HG03460 (cell line): ENCODE measurements around the gene ITGA3.

Experiments
- ATAC-seq: cut with Tn5 transposase; IDR thresholded peaks from one replicate; pipeline ENCODE4 v1.9.1; 2021; ENCODE audit not compliant: unreplicated experiment

Gene ITGA3

DNA sequence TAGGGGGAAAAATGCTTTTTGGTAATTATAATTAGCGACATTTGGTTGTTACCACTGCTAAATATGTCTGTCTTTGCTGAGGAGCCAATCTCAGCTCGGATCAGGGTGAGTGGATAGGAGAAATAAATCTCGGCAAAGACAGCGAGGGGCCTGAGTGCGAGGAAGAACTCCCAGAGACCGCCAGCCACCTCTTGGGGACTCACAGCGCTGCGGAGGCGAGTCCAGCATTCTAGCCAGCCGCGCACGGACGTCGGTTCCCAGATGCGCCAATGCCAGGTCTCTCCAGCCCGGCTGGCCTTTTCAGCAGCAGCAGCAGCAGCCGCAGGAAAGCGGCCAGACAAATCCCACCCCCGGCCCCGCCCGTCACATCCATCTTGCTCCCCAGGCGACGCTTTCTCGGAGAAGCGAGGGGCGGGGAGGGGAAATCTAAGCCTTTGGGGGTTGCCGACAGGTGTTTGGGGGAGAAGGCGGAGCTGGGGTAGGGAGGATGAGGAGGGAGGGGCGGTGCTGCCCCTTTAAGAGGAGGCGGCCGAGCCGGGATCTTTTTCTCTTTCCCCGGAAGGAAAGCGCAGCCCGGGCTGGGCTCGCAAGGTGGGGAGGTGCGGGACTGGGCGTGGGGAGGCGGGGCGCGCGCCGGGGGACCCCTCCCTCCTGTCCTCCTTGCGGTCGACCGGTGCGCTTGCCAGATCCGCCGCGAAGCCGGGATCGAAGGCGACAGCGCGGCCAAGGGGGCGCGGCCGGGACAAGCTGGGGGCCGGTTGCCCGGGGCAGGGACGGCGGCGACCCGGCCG lies at the start of gene ITGA3:
ITGA3 (plus strand) TSS at position 685 of the 791 bp plus-strand sequence. CDS start 330 bp downstream, outside the sequence.
- ATAC-seq, result peak; percentile 44

DNA sequence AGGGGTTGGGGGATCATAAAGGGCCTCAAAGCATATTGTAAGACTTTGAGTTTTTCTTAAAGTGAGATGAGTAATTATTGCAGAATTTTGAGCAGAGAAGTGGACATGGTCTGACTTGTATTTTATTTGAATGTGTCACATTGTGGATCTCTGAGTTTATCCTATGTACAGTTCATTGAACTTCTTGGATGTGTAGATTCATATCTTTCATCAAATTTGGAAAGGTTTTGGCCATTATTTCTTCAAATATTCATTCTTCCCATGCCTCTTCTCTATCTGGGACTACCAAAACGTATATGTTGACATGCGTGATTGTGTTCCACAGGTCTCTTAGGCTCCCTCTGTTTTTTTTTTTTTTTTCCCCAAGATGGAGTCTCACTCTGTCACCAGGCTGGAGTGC lies 46.6 kb upstream of the ITGA3 start:
- ATAC-seq, result no peak

DNA sequence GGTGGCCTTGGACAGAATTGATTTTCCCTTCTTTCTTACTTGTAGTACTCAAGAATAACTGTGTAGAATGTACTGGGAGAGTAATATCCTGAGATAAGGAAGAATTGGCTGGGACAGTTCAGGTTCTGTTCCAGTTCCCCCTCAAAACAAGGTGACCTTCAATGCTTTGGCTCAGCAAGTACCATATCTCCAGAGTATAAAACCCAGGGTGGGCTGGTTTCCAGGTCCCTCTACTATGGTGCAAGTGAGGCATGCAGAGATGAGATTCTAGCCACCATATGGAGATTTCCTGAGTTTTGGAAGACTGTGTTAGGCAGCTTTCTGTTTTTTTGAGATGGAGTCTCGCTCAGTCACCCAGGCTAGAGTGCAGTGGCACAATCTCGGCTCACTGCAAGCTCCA lies 42.8 kb upstream of the ITGA3 start:
- no peak for ATAC-seq

DNA sequence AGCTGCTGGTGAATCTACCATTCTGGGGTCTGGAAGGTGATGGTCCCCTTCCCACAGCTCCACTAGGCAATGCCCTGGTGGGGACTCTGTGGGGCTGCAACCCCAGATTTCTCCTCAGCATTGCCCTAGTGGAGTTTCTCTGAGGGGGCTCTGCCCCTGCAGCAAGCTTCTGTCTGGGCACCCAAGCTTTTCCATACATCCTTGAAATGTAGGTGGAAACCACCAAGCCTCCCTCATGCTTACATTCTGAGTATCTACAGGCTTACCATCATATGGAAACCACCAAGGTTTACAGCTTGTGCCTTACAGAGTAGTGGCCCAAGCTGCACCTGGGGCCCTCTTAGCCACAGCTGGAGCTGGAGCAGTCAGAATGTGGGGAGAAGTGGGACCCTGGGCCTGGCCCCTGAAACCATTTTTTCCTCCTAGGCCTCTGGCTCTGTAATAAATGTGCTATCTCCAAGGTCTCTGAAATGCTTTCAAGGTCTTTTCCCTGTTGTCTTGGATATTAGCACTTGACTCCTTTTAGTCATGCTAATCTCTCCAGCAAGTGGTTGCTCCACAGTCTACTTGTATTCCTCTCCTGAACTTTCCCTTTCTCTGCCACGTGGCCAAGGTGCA lies 41.3 kb upstream of the ITGA3 start:
- ATAC-seq, result no peak

DNA sequence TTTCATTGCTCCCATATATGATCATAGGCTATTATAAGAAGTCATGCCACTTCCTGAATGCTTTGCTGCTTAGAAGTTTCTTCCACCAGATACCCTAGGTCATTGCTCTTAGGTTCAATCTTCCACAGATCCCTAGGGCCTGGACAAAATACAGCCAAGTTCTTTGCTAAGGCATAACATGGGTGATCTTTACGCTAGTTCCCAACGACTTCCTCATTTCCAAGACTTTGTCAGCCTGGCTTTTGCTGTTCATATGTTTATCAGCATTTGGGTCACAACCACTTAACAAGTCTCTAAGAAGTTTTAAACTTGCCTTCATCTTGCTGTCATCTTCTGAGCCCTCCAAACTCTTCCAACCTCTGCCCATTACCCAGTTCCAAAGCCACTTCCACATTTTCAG lies 40.8 kb upstream of the ITGA3 start:
- no peak for ATAC-seq

DNA sequence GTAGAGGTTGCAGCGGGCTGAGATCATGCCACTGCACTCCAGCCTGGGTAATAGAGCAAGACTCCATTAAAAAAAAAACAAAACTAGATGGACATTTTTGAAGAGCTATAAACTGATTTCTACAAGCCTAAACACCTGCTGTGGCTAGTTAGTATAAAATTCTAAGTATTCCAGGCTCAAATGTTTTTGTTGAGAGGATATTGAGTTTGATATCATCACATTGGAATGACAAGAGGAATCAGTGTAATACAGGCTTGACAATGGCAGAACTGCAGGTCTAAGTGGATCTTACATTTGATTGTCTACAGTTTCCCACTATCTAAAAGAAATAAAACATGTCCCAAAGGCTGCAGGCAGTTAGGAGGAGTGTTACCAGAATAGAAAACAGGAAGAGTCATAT lies 37.0 kb upstream of the ITGA3 start:
- no peak for ATAC-seq

DNA sequence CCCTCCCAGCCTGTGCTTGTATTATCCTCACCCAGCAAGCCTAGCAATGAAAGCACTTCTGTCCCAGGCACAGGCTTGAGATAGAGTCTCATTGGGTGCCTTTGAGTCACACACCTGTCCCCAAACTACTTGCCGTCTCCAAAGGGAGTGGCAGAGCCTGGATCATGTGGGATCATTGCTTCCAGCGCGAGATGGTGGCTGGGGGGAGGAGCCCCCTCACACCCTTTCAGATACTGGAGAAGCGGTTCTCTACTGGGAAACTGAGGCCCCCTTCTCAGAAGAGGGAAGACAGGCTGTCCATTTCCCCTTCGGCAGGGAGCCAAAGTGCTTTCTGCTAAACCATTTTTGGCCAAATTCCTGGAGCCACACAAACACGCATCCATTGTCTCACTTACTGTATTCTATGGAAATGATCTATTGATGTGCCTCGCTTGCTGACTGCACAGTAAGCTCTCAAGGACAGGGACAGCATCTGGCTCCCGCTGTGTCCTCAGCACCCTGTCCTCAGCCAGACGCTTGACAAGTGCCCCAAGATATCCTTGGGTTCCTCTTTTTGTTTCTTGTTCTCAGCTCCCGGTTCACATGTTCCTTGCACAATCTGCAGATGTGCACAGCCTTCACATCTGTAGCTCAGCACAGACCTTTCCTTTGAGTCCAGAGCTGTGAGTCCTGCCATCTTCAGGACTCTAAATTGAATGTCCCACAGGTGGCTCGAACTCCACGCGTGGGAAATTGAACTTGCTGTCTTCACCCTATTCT lies 34.9 kb upstream of the ITGA3 start:
- ATAC-seq, result no peak

DNA sequence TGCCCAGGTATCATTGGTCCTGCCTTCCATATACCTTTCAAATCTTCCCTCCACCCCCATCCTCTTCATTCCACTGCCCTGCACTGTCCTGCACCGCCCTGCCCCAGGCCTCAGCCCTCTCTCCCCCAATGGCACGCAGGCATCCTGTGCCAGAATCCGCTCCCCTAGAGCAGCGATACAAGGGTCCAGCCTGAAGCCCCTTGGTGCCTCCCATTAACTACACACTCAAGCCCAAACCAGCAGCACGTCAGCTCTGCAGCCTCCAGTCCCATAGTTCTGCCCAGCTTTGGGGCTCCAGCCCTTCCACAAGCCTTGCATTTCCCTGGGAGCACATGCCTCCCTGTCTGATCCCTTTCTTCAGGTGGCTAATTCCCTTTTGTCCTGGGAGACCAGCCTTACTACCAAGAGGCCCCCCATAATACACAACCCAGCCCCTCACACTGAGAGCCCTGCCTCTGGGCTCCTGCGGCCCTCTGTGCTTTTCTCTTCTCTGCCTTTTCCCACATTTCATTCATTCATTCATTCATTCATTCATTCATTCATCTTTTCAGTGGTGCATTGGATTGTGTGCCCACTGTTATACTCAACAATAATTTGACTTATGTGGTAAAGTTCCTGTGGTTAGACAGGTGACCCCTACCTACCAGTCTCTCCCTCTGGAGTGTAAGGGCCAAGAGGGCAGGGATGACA lies 34.1 kb upstream of the ITGA3 start:
- no peak for ATAC-seq

DNA sequence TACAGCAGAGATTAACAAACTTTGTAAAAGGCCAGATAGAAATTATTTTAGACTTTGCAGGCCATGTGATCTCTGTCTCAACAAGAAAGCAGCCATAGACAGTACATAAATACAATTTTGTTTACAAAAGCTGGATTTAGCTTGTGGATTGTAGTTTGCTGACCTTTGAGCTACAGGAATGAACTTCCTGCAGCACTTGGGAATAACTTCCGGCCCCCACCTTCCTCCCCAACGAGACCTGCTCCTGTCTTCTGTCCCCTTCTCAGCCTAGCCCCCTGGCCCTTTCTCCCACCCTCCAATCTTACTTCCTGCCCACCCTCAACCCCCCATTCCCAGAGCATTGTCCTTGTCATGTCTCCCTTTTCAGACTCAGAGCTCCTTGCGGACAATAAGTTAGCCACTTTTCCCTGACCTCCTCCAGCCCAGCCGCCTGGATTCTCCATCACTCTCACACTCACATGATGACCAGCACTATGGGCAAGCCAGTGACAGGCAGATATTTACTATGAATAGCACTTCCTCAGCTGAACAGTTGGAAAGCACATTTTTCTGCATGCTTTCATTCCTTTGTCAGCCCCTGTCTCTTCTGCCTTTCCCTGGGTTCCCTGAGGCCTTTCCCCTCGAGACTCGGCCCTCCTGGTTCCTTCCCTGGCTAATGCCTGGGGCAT lies 33.3 kb upstream of the ITGA3 start:
- ATAC-seq, result no peak

DNA sequence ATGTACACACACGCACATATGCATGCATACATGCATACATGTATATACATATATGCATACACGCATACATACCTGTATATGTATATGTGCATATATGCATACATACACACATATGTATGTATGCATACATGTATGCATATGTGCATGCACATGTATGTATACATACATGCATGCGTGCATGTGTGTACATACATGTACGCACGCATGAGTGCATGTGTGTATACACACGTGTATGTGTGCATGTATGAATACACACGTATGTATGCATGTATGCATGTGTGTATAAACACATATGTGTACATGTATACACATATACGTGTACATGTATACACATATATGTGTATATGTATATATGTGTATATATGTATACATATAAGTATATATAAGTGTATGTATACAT lies 32.4 kb upstream of the ITGA3 start:
- no peak for ATAC-seq

DNA sequence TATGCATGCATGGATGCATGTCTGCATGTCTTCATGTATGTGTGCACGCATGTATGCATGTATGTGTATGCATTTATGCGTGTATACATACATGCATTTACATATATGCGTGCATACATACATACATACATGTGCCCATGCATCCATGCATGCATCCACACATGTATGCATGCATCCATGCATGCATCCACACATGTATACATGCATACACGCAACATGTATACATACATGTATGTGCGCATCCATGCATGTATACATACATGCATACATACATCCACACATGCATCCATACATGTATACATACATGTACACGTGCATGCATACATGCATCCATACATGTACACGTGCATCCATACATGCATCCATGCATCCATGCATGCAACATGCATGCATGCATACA lies 31.1 kb upstream of the ITGA3 start:
- no peak for ATAC-seq

DNA sequence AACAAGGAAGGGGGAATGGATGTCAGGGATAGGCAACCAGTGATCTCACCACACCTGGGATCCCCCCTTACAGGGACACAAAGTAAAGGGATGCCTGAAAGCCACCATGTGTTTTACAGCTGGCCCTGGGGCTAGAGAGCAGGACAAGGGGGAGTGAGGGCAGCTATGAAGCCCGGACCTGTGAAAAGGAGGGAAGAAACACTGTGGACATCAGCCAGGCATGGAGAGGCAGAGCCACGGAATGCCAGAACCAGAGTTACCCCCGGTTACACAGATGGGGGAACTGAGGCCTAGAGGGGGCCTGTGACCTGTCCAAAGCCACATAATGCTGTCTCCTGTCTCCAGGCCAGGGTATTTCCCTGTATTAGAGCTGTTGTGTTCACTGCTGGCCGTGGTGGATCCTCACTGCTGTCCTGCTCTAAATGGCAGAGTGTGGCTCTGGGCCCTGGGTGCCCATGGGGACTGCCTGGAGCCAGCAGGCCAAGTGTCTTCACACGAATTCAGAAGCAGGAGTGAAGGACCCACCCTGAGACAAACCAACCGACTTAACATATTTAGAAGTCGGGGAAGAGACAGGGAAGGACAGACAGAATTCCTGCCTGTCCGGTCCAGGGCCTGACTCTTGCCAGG lies 29.7 kb upstream of the ITGA3 start:
- ATAC-seq, result no peak

DNA sequence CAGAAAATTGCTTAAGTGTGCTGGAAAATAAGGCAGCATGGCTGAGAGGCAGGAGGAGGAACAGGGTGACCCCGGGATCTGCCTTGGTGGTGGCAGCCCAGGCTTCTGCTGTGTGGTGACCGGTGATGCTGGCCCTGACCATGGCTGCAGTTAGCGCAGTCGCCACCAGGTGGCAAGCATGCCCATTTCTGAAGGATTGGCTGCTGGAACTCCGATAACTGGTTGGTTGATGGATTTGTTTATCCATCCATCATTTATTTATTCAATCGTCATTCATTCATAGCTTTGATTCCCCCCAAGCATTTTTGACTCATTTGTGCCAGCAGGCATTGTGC lies 29.1 kb upstream of the ITGA3 start:
- no peak for ATAC-seq

DNA sequence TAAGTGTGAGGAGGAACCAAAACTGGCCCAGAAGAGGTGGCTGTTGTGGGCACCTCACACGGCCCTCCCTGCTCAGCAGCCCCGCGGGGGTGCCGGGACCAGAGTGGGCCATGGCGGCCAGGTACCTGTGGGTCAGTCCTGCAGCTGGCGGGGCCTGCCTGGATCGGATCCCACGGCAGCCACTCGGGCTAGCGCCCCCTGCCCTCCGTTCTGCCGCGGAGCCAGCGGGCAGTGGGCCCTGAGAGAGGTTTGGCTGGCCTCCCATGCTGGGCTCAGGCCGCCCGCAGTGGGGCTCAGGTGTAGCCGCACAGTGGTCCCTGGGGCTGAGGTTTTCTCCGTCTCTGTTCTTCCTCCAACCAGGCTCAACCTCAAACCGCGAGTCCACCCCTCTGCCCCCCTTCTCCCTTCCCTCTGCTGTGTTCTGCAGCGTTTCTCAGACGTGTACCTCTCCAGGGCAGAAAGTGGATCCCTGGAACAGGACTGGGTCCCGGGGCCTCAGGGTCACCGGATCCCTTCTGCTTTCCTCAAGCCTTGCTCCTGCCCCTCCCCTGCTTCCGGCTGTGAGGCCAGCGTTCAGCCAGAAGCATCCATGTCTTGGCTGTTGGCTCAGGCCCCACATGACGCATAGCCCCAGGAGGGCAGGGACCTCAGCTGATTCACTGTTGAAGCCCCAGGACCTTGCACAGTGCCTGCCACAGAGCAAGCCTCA lies 28.6 kb upstream of the ITGA3 start:
- no peak for ATAC-seq

DNA sequence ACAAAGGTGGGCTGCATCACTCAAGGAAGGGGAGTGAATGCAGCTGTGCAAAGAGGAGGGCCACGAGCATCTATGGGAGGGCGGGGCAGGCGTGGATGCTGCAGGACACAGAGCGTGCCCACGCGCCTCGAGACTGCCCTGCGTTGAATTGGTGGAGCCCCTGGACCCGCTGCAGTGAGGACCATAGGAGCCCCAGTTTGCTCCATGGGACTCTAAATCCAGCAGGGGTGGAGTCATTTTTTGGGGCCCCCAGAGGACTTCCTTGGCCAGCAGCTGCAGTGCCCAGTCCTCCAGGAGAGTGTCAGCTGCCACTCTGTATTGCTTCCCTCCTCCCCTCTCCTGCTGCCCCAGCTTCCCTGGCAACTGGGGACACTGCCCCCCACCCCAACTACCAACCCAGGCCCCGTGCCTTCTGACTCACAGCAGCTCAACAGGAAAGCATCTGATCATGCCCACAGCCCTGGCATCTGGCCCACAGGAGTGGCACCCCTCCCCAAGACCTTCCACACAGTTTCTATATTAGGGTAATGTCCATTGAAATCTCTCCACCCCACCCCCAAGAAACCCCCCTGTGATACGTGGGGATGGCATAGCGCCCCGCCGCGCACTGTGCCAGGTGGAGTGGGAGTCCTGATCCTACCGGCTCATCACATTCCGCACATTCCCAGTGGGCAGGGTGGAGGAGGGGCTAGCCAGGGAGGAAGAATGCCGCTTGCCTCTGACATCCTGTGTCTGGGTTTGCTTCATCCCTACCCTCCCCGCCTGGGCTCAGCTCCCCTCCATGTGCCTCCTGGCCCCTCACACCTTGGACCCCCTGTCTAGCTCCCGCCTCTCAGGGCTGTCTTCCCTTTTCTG lies 27.8 kb upstream of the ITGA3 start:
- no peak for ATAC-seq

DNA sequence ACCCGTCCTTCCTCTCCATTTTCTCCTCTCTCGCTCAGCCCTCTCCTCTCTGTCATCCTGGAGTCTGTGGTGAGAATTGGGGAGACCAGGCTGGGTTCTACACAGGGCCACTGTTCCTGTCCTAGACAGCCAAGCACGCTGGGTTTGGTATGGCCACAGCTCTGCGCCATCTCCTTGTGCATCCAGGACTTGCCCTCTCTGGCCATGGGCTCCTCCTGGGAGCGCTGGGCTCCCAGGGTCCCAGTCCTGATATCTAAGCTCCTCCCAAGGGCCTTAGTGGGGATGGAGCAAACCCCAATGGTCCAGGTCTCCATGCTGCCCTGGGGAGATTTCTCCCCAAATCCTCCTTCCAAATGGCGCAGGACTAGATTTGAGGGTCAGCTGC lies 27.2 kb upstream of the ITGA3 start:
- no peak for ATAC-seq

DNA sequence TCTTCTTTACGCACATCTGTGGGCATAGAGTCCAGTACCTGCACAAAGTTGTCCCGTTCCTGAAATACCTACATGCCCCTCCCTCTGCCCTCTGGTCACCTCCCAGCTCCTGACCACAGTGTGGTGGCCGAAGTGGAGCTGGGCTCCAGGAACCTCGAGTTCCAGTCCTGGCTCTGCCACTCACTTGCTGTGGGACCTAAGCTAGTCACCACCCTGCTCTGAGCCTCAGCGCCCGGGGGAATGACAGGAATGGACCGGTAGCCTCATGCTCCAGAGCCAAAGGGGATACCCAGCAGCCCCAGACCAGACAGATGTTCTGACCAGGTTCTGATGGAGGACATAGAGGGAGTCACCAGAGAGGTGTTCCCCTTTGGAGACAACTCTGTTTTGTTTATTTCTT lies 26.7 kb upstream of the ITGA3 start:
- ATAC-seq, result no peak

DNA sequence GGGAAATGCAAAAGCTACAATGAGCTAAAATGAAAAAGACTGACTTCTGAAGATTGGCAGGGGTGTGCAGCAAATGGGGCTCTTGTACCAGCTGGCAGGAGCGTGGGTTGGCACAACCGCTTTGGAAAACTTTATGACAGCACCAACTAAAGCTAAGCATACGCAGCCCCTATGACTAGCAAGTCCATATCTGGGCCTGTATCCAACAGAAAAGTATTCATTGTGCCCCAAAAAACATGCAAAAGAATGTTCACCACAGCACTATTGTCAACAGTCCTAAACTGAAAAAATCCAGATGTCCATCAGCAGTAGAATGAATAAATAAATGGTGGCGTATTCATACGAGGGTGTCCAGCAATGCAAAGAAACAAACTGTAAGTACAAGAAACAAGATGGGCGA lies 22.6 kb upstream of the ITGA3 start:
- no peak for ATAC-seq
